ENCODE data around the gene ZFYVE16.
"Not testable (repeated sequence)": the region's sequence is repeated elsewhere in the genome, so short reads cannot be mapped to it uniquely, and the experiment has no call there.

The ZFYVE16 gene

DNA sequence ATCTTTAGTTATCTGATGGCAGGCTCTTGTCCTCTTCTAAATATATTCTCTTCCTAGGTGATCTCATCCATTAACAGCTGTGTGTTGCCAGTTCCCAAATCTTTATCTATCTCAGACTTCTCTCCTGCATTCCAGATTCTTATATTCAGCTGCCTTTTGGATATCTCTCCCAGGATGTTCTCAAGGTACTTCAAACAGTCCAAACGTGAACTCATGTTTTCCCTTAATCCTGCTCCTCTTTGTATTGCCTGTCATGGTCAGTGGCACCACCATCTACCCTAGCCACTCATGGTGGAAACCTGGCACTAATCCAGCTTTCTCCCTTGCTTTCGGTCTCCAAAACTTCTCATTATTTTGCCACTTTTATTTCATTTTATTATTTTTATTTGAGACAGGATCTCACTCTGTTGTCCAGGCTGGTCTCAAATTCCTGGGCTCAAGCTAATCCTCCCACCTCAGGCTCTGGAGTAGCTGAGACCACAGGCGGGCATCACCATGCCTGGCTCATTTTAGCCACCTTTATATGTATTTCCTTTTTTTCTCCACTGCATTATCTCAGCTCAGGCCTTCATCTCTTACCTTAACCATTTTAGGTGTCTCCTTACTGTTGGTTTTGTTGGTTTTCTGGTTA lies 3.8 kb downstream of the ZFYVE16 start:
- peak; percentile 19 for DNase-seq

DNA sequence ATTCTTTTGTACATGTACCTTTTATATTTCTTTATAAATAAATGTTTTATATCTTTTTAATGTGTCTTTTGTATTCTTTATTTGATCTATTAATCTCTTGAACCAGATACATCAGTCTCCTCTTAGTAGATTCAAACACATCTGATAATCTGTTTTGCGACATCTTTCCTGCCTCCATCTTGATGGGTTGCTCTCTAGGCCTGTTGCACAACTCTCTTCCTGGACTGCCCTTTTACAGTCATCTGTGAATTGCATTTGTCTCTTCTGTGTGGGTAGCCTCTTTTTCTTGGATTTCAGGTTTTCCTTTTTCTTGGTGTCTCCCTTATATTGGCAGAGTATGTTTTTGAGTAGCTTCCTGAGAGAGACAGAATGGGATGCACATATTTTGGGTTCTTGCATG lies 6.2 kb downstream of the ZFYVE16 start:
- peak; percentile 84 for DNase-seq

DNA sequence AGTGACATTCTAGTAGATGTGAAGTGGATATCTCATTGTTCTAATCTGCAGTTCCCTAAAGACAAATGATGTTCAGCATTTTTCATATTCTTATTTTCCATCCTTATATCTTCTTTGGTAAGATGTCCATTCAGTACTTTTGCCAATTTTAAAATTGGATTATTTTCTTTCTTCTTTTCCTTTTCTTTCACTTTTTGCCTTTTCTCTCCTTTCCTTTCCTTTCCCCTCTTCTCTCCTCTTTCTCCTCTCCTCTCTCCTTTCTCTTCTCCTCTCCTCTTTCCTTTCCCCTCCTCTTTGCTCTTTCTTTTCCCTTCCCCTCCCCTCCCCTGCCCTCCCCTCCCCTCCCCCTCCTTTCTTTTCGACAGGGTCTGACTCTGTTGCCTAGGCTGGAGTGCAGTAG lies 10.1 kb downstream of the ZFYVE16 start:
- DNase-seq, result no peak

DNA sequence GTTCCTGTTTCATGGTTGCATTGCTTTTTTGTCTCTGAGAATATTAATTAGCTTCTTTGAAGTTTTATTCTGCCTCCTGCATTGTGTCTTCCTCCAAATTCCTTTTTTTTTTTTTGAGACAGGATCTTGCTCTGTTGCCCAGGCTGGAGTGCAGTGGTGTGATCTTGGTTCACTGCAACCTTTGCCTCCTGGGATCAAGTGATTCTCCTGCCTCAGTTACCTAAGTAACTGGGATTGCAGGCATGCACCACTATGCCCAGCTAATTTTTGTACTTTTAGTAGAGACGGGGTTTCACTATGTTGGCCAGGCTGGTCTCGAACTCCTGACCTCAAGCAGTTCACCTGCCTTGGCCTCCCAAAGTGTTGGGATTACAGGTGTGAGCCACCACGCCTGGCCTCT lies 16.5 kb downstream of the ZFYVE16 start:
- not testable (repeated sequence) for DNase-seq

DNA sequence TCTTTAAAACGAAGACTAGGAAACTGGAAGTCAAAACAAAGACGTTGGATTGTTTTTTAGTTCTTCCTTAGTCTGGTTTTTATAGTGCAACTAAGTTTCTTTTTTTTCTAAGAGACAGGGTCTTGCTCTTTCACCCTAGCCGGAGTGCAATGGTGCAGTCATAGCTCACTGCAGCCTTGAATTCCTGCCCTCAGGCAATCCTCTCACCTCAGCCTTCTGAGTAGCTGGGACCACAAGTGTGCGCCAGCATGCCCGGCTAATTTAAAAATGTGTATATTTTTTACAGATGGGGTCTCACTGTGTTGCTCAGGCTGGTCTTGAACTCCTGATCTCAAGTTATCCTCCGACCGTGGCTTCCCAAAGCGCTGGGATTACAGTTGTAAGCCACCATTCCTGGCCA lies 27.6 kb downstream of the ZFYVE16 start:
- DNase-seq, result no peak

DNA sequence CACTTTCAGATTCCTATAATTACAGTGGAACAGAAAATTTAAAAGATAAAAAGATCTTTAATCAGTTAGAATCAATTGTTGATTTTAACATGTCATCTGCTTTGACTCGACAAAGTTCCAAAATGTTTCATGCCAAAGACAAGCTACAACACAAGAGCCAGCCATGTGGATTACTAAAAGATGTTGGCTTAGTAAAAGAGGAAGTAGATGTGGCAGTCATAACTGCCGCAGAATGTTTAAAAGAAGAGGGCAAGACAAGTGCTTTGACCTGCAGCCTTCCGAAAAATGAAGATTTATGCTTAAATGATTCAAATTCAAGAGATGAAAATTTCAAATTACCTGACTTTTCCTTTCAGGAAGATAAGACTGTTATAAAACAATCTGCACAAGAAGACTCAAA lies 29.5 kb downstream of the ZFYVE16 start:
- peak; percentile 29 for DNase-seq

DNA sequence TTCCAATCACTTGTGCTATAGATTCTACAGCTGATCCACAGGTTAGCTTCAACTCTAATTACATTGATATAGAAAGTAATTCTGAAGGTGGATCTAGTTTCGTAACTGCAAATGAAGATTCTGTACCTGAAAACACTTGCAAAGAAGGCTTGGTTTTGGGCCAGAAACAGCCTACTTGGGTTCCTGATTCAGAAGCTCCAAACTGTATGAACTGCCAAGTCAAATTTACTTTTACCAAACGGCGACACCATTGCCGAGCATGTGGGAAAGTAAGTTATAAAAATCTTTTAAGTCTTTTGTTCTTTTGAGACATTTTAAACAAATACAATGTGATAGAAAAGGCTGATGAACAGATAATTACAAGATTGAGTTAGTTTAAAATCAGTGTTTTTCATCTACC lies 30.9 kb downstream of the ZFYVE16 start:
- DNase-seq, result no peak

DNA sequence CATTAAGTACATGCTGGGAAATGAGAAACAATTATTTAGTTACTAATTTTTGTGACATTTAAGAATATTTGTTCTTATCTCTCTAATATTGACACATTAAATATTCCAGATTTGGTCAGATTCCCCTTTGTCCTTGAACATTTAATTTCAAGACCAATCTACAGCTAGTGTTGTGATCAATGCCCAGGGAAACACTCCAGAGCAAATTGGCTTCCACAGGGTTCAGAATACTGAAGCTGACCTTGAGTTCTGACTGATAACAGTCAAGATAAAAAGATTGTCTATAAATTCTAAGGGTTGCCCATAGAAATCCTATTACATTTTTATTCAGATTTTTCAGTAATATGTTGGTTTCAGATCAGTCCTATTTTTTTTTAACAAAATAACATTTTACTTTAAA lies 31.3 kb downstream of the ZFYVE16 start:
- no peak for DNase-seq

DNA sequence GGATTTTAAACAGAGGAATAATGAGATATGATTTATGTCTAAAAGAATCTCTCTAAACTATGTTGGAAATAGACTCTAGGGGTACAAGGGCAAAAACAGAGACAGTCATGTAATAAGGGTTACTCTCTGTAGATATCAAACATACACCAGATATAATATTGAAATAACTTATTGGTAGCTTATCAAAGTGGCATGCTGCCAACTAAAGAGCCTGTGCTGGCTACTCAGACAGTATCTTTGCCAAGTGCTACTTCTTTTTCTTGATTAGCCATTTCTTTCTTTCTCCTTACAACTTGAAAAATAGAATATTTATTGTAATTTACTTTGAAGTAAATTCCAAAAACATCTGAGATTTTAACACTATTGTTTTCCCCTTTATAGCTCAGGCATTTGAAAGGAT lies 34.9 kb downstream of the ZFYVE16 start:
- no peak for DNase-seq

DNA sequence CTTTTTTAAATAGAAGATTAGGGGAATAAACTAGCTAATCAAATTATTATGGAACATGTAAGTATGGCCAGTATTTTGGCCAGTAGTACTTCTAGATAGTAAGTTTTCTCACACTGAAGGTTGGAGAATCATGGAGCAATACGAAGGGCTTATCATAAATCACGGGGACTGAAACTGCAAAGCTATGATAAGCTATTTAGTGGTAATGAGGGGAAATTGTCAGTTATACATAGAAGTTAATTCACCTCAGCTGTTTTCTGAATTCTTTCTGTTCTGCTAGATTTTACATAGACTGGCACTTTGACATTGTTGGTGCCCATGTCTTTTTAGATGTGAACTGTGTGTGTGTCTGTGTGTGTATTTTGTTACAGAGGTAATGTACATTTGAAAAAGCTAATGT lies 45.5 kb downstream of the ZFYVE16 start:
- no peak for DNase-seq

DNA sequence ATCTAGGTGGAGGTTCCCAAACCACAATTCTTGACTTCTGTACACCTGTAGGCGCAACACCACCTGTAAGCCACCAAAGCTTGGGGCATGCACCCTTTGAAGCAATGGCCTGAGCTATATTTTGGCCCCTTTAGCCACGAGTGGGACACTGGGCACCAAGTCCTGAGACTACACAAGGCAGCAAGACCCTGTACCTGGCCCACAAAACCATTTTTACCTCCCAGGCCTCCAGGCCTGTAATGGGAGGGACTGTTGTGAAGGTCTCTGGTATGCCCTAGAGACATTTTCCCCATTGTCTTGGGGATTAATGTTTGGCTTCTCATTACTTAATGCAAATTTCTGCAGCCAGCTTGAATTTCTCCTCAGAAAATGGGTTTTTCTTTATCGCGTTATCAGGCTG lies 55.4 kb downstream of the ZFYVE16 start:
- no peak for DNase-seq

DNA sequence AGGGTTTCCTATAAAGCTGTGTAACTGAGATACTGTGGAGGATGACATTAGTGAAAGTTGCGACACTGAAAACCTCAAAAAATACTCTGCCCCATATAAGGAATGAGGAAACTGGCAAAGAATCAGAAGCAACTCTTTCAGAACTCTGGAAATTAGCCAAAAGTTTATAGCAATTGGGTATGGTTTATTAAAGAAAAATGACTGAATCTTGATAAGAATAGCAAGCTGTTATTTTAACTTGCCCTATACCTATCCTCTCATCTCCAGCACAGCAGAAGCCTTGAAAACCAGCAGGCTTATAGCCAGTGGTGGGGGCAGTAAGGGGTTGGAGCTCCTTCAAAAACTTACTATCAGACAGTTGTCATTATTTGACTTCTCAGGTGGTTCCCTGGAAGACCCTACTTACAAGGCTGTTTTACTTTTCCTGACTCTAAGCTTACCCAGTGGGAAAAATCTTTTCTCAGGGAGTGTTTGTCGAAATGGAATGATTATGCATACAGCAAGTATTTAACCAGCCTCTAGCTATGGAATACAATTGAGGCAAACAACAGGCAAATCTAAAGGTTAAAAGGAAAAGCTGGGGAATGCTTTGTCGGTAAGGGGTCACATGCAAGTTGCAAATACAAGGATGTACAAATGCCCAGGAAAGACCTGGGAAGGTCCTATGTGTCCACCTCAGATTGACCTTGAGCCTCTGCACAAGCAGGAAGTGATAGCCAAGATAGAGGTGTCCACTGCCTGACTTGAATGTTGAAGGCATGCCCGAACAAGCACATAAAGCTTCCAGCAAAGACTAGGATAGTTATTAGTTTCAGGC lies 59.0 kb downstream of the ZFYVE16 start:
- DNase-seq, result peak; percentile 83

DNA sequence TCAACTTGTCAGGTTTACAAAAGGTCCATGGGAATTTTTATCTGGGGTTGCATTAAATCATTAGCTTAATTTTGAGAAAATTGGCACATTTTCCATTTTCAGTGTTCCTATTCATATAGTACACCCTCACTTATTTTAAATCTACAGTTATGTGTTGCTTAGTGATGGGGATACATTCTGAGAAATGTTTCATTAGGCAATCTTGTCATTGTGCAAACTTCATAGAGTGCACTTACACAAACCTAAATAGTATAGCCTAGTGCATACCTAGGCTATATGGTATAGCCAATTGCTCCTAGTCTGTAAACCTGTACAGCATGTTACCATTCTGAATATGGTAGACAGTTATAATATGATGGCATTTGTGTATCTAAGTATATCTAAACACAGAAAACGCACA lies 60.3 kb downstream of the ZFYVE16 start:
- peak; percentile 29 for DNase-seq

DNA sequence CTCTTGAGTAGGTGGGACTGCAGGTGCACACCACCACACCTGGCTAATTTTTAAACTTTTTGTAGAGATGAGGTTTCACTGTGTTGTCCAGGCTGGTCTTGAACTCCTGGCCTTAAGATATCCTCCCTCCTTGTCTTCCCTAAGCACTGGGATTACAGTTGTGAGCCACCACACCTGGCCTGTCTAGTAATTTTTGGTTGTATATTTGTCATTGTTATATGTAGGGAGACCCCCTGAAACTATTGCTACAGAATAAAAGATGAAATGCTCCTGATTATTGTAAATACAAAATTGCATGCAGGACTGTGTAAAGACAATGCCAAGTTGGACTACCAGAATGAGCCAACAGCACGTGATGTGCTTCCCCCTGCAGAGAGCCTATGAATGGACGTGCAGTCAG lies 62.8 kb downstream of the ZFYVE16 start:
- not testable (repeated sequence) for DNase-seq

DNA sequence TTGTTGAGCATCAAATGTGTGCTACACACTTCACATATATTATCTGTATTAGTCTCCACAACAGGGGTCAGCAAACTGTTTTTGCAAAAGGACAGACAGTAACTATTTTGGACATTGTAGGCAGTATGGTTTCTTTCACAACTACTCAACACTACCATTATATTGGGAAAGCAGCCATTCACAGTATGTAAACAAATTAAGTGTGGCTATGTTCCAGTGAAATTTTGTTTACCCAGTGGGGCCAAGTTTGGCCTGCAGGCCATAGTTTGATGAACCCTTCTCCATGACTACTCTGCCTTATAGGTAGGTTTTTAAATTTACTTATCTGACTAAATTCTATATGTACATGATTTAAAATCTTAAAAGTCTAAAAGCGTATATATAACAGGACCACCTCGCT lies 67.1 kb downstream of the ZFYVE16 start:
- no peak for DNase-seq

DNA sequence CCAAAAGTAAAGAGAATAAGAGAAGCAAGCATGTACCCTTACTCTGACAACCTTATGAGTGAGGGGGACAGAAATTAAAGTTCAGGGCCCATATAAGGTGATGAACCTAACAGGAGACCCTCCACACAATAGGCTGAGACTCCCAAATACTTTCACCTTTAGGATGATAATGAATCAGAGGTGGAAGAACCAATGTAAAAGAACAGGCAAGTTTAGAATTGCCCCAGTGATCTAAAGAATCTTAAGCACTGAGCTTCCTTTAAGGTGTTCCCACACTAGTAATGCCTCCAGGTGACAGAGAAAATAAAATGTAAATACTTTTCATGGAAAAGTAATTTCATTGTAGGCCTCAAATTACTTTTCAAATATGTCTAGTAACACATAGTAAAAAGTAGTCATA lies 71.8 kb downstream of the ZFYVE16 start:
- no peak for DNase-seq

DNA sequence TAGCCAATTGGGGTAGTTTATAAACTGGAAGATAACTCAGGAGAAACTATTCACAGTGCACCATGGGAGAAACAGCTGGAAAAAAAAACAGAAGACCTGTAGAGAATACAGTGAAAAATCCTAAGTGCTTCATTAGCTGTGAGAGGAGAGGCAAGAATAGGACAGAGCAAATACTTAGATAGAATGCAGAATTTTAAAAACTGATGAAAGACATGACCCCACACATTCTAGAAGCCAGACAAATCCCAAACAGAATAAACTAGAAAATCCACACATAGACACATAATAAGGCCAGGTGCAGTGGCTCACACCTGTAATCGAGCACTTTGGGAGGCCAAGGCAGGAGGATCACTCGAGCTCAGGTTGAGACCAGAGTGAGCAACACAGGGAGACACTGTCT lies 72.5 kb downstream of the ZFYVE16 start:
- DNase-seq, result no peak

DNA sequence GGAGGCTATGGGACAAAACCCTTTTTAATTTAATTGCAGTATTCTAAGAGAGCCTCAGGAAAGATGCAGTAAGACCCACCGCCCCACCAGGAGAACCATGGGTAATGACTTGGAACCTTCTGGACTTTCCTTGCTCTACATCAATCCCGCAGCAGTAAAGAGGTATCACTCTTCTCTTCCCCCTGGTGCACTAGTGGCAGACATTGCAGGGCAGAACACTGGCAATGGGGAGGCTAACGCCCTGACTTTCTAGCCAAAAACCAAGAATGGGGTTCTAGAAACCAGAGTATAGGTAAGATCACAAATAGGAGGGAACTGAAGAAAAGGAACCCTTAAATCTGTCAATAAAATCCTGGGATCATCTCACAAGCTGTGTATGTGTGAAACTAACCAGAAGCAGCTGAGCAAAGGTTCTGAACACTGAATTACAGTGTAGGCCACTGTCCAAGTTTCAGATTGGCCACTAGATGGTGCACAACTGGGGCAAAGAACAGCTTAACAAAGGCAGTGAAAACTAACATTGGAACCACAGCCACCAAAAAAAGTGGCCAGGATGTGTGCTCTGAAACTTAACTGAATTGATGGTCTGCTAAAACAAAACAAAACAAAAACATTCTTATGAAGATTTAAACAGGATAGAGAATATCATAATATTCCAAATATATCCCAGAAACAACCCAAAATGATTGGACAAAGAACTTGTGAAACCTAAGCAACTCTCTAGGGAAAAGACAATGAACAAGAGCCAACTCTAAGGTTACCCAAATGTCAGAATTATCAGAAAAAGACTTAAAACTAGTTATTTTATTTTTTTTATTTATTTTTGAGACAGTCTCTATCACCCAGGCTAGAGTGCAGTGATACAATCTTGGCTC lies 73.4 kb downstream of the ZFYVE16 start:
- peak; percentile 61 for DNase-seq

DNA sequence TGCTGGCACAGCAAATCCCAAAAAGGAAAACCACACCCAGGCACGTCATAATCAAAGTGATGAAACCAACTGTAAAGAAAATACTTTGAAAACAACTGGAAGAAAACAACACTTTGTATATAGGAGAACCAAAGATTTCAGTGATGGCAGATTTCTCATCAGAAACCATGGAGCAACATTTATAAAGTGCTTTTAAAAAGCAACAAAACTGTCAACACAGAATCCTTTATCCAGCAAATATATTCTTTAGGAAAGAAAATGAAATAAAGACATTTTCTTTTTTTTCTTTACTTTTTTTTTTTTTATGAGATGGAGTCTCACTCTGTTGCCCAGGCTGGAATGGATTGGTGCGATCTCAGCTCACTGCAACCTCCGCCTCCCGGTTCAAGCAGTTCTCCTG lies 74.7 kb downstream of the ZFYVE16 start:
- DNase-seq, result no peak

DNA sequence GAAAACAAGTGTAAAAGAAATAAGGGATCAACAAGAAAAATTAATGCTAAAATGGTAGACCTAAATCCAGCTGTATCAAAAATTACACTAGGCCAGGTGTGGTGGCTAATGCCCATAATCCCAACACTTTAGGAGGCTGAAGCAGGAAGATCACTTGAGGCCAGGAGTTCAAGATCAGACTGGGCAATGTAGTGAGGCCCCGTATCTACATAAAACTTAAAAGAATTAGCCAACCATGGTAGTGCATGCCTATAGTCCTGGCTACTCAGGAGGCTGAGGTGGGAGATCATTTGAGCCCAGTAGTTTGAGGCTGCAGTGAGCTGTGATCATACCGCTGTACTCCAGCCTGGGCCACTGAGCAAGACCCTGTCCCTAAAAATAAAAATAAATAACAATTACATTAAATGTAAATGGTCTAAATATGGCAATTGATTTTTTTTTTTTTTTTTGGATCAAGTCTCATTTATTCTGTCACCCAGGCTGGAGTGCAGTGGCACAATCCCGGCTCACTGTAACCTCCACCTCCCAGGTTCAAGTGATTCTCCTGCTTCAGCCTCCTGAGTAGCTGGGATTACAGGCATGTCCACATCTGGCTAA lies 75.9 kb downstream of the ZFYVE16 start:
- no peak for DNase-seq

DNA sequence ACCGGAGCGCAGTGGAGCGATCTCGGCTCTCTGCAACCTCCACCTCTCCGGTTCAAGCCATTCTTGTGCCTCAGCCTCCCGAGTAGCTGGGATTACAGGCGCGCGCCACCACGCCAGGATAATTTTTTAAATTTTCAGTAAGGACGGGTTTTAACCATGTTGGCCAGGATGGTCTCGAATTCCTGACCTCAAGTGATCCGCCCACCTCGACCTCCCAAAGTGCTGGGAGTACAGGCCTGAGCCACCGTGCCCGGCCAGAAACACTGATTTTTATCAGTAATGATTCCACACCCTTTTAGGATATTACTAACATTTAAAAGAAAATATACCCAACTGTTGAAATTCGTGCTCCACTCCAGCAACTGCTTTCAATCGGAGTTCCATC lies 79.6 kb downstream of the ZFYVE16 start:
- DNase-seq, result no peak

DNA sequence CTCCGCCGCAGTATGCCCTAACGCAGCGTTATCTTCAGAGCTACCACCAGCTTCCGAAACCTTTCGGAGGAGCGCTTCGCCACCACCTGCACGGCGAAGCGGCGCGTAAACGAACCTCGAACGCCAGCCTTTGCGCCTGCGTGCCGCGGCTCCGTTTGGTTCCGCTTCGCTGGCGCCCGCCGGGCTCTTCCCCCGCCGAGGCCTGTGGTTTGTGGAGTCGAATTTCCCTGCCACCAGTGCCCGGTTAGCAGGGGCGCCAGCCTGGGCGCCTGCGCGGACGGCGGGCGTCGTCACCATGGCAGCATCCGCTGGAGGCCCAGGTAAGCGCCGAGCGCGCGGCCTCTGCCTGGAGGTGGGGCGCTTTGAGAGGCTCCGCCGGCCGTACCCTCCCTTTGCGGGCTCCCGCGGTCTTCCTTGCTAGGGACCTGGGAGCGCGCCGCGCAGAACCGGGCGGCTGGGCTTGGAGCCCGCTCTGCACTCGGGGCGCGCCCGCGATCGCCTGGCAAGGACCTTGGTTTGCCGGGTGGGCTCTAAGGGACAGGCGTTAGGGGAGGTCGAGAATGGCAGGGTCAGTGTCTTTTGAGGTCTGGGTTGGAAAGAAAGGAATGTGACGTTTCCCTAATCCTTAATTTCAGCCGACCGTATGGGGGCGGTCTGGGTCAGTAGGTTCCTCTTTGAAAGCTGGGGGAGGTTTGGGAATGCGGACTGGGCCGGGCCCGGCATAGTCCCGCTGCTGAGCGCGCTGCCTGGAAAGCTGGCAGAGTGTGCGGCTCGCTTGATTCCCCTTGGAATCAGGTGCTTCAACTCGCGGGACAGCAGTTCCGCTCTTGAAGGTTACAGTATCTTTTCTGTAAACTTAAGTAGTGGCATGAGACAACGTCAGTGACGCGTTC lies 80.2 kb downstream of the ZFYVE16 start, which contains the start of gene FAM151B:
FAM151B (plus strand) TSS at position 272 of the 893 bp plus-strand sequence; CDS start at position 296, 24 bp downstream.
- DNase-seq, result peak; percentile 86
